KBM-7 (cell line): ENCODE measurements around the gene MARCHF10.
A peak's percentile ranks its signal among the peaks of the same experiment; 100 is the strongest.

Experiments
- DNase-seq: peaks from one replicate; pipeline ENCODE4 v3.0.0-alpha.2; 2015
- in situ Hi-C: fragments of 300-500 bp; cut with MboI; formaldehyde crosslinking; loops from 2 replicates; pipeline ENCODE4 v1.14.3; 2020; ENCODE audit warnings: low sequenced_read_pairs, low pct_unique_long_range_greater_than_20kb, mixed read lengths

The MARCHF10 gene

GRCh38 chr17:62658136-62658920, 149.8 kb downstream of the MARCHF10 start:
- in situ Hi-C loops: no loop called here
- DNase-seq: no peak

- in situ Hi-C loops: no loop called here
- DNase-seq: no peak
Observed at GRCh38 chr17:62657690-62658089, 150.4 kb downstream of the MARCHF10 start.

- in situ Hi-C loops: no loop called here
- DNase-seq: no peak
Observed at GRCh38 chr17:62657145-62657665, 150.9 kb downstream of the MARCHF10 start.

- no peak for DNase-seq
- in situ Hi-C loops: no loop called here
Observed at GRCh38 chr17:62656446-62656845, 151.7 kb downstream of the MARCHF10 start.

- no peak for DNase-seq
- in situ Hi-C loops: no loop called here
Observed at GRCh38 chr17:62655656-62656055, 152.5 kb downstream of the MARCHF10 start.

- in situ Hi-C loops: no loop called here
- DNase-seq: no peak
Observed at GRCh38 chr17:62653826-62654761, 154.0 kb downstream of the MARCHF10 start.

- peak; percentile 89 for DNase-seq
- in situ Hi-C loops: no loop called here
Observed at GRCh38 chr17:62653002-62653825, 154.9 kb downstream of the MARCHF10 start.

GRCh38 chr17:62652251-62653001, 155.7 kb downstream of the MARCHF10 start:
- DNase-seq: peak; percentile 84

More at GRCh38 chr17:62652251-62653001, 155.7 kb downstream of the MARCHF10 start:
- in situ Hi-C loops: no loop called here
